GM06990 (cell line): ENCODE data around the gene IGFBP4.

Experiments used
- DNase-seq: peaks from one replicate; pipeline ENCODE4 v3.0.0-alpha.2; 2011; ENCODE audit not compliant: insufficient read length; ENCODE audit errors: extremely low read depth
- H3K27me3 ChIP-seq: replicated peaks from 2 replicates; pipeline ENCODE4 v1.6.0; 2011; ENCODE audit warnings: low read length; ENCODE audit not compliant: control insufficient read depth, insufficient read depth
- H3K36me3 ChIP-seq: 2 replicates; pipeline ENCODE4 v1.5.1; 2011; ENCODE audit warnings: low read length; ENCODE audit not compliant: control insufficient read depth, insufficient read depth
- H3K4me3 ChIP-seq: replicated peaks from 2 replicates; pipeline ENCODE4 v1.5.1; 2011; ENCODE audit warnings: low read depth, mild to moderate bottlenecking, control low read depth, low read length
- TF ChIP-seq, protein P1 (sequence below): IDR thresholded peaks from 2 replicates; pipeline ENCODE4 v1.5.1; 2011; ENCODE audit warnings: low read length, control low read depth, mild to moderate bottlenecking, inconsistent platforms; ENCODE audit not compliant: insufficient read depth, poor library complexity, severe bottlenecking

IGFBP4 gene

DNA sequence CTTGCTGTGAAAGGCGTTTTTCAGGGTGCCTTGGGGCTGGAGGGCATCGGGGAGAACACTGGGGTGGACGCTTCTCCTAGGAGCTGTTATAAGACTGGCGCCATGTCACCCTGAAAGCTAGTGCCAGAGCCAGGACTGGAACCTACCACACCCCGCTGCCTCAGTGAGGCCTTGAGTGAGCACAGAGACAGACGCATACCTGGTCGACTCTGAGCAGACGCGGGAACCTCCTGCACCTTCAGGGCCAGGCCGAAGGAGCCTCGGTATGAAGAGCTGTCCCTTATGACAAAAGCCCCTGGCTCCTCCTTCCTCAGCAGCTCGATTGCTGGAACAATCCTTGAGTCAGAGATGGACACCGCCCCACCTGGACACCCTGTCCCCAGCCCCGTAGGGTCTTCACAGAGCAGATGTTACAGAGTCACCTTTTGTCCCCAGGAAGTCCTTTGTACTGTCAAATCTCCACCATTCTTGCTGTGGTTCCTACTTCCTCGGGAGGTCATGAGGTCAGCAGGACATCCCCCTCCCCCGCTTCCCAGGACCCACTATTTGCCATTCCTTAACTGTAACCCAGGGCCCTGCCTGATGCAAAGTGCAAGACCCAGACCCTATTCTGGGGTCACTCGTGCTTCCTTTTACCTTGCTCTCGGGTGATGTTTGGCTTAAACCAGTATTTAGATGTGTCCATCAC lies 41.2 kb downstream of the IGFBP4 start:
- DNase-seq: no peak

DNA sequence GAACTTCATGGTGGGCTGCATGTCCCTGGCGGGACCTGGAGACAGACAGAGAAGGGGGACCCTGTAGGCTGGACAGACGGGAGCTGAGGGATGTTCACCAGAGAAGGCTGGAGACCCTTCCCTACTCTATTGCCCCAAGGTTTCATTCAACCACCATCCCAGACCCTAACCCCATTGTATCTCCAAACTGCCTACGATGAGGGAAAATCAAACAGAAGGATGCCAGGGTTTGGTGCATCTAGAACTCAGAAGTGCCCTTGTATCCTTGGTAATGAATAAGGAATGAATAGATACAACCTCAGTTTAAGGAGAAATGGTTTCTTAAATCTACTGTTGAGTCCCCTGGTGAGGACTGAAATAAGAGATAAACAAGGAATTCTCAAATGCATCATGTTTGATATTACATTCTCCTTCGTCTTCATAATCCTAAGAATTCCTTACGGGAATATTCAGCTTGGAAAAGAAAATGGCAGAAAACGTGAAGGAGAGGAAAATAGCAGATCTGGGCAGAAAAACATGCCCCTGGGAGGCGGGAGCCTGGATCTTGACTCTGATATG lies 41.8 kb downstream of the IGFBP4 start:
- Histone ChIP-seq H3K4me3 (no peak overlapping the region), H3K36me3 (no peaks in the 10 kb centered on the region), H3K27me3 (peaks cover 5% of the 10 kb centered on the region)
- no peak for DNase-seq
- TF ChIP-seq, protein P1, sequence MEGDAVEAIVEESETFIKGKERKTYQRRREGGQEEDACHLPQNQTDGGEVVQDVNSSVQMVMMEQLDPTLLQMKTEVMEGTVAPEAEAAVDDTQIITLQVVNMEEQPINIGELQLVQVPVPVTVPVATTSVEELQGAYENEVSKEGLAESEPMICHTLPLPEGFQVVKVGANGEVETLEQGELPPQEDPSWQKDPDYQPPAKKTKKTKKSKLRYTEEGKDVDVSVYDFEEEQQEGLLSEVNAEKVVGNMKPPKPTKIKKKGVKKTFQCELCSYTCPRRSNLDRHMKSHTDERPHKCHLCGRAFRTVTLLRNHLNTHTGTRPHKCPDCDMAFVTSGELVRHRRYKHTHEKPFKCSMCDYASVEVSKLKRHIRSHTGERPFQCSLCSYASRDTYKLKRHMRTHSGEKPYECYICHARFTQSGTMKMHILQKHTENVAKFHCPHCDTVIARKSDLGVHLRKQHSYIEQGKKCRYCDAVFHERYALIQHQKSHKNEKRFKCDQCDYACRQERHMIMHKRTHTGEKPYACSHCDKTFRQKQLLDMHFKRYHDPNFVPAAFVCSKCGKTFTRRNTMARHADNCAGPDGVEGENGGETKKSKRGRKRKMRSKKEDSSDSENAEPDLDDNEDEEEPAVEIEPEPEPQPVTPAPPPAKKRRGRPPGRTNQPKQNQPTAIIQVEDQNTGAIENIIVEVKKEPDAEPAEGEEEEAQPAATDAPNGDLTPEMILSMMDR: no peak

More for the DNA sequence above, 41.2 kb downstream of the IGFBP4 start:
- Histone ChIP-seq H3K27me3 (peaks cover 5% of the 10 kb centered on the region), H3K36me3 (no peaks in the 10 kb centered on the region), H3K4me3 (no peak overlapping the region)
- TF ChIP-seq, protein P1: no peak

DNA sequence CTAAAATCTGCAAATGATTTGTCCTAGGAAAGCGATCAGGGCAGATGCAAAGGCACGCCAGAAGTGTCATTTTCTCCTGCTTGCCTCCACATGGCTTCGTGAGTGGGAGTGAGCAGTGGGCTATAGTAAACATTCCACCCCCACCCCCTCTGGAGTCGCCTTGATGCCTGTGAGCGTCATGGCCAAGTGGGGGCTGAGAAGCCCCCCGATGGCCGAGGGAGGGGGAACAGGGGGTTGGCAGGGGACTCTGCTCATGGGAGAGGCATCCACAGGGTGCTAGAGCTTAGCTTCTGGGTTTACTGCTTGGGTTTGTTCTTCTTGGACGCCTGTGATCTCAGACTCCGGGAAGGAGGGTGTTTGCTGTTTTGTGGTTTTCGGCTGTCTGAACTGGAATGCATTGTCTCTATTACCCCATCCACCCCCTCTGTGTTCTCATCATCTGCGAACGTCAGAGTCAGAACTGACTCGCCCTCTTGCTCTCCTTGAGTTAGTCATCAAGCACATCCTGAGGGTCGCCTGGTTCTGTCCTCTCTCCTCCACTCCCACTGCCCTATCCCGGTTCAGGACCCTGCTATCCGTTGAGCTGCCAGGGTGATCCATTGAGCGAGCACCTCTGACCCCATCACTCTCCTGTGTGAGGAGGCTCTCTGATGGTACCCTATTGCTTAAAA lies 42.7 kb downstream of the IGFBP4 start:
- H3K4me3 ChIP-seq: no peak overlapping the region
- TF ChIP-seq, protein P1: no peak
- H3K27me3 ChIP-seq: peaks cover 5% of the 10 kb centered on the region
- no peaks in the 10 kb centered on the region for H3K36me3 ChIP-seq
- DNase-seq: no peak

DNA sequence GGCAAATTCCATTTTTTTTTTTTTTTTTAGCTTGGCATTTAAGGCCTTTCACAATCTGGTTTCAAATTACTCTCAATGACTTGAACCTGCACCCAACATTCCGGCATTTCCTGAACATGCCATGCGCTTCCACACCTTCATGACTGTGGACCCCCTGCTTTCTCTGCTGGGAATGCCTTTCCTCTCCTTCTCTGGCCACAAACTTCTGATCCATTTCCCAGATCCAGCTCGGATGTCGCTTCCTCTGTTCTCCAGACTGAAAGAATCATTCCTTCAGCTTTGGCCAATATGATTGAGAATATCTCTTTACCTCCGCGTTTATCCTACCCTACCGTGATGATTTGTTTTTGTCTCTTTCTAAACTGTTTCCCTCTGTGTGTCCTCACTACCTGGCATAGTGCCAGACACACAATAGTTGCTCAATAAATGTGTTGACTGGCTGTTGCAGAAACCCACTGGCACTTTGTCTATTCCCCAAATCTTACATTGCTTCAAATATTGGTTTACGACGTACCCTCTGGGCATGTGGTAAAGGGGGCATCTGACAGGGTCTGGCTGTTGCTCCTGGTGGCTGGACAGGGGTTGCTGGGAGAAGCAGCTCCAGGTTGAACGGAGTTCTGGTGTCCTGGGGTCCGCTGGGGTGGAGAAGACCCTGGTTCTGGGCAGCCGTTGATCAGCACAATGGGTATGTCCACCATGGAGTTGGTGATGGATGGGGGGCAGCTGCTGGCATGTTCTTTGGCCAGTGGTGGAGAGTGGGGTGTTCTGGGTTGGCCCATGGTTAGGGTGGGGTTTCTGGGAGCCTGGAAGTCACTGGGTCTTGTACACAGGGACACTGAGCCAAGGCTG lies 43.5 kb downstream of the IGFBP4 start:
- DNase-seq: no peak
- no peak overlapping the region for H3K4me3 ChIP-seq
- H3K36me3 ChIP-seq: no peaks in the 10 kb centered on the region
- H3K27me3 ChIP-seq: peaks cover 5% of the 10 kb centered on the region
- TF ChIP-seq, protein P1: no peak

DNA sequence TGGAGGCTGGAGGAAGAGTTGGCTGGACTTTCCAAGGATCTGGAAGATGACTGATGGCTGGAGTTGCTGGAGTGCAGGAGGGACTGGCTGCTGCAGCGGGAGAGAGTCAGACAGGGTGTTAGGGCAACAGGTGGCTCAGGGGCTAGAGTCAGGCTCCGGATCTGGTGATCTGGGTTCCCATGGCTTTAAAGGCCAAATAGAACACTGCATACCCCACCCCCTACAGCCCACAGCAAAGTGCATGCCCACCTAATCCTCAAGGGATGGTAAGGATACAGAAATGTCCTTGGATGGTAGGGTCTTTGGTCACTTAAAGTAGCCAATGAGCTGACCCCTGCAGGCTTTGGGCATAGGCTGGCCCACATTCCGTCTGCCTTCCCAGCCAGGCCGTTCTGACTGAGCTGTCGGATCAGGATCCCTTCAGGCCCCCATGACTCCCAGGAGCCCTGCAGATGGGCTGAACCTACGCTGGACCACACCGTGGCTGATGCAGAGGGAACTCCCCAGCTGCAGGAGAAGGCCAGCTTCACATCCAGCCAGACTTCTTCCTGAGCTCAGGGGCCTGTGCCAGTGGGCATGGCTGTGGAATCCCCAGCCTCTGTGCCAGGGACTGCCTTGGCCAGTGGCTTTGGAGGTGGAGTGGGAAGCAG lies 44.2 kb downstream of the IGFBP4 start:
- Histone ChIP-seq H3K4me3 (no peak overlapping the region), H3K36me3 (no peaks in the 10 kb centered on the region), H3K27me3 (peaks cover 5% of the 10 kb centered on the region)
- no peak for DNase-seq
- TF ChIP-seq, protein P1: no peak
